Transverse colon (tissue), 3 donors: ENCODE results near the gene MYDGF.

Source experiments
- POLR2A ChIP-seq: fragments of 450-650 bp; IDR thresholded peaks from one replicate; pipeline ENCODE4 v1.6.1; 2016; ENCODE audit warnings: antibody characterized with exemption, mild to moderate bottlenecking, moderate library complexity
- TF ChIP-seq, protein P1 (sequence below), 5 experiments: fragments of 200-600 bp in 3 of 5; fragments of 450-650 bp in 2 of 5; sonication (generic) in 3 of 5; IDR thresholded peaks; 1 replicate in 2 of 5; 2 replicates in 3 of 5; pipeline ENCODE4 v1.5.1; 2016 to 2017; ENCODE audit warnings: antibody characterized with exemption in 5 of 5, inconsistent platforms in 3 of 5, mild to moderate bottlenecking in 2 of 5, moderate library complexity in 1 of 5

DNA sequence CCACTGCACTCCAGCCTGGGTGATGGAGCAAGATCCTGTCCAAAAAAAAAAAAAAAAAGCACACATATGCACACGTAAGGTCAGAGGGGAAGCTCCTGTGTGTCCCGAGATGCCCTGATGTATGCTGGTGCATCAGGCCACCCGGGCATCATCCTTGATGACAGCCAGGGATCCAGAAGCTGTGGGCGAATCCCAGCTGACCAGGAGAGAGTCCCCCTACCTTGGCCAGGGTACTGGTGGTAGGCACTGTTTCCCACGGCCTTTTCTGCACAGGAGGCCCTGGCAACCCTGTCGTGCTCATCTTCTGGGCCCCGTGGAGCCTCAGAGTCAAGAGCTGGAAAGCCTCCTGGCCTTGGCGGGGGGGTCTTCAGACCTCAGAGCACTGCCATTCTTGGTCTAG, 14.0 kb downstream of the MYDGF start:
- TF ChIP-seq, protein P1, sequence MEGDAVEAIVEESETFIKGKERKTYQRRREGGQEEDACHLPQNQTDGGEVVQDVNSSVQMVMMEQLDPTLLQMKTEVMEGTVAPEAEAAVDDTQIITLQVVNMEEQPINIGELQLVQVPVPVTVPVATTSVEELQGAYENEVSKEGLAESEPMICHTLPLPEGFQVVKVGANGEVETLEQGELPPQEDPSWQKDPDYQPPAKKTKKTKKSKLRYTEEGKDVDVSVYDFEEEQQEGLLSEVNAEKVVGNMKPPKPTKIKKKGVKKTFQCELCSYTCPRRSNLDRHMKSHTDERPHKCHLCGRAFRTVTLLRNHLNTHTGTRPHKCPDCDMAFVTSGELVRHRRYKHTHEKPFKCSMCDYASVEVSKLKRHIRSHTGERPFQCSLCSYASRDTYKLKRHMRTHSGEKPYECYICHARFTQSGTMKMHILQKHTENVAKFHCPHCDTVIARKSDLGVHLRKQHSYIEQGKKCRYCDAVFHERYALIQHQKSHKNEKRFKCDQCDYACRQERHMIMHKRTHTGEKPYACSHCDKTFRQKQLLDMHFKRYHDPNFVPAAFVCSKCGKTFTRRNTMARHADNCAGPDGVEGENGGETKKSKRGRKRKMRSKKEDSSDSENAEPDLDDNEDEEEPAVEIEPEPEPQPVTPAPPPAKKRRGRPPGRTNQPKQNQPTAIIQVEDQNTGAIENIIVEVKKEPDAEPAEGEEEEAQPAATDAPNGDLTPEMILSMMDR (IDR thresholded peaks at IDR 0.05), result no peak
- TF ChIP-seq POLR2A, result no peak
